GM23338 (cell line): ENCODE measurements around the gene MCU. TPM values are rescaled to one million over a fixed set of nuclear protein-coding genes. Genes with fewer than 3 reads are reported as not detected.

Experiments used
- ATAC-seq: fragments of 200-7000 bp; cut with Tn5 transposase; 3 replicates; pipeline ENCODE4 v1.9.1; 2020
- DNase-seq: peaks from one replicate; pipeline ENCODE4 v3.0.0-alpha.2; 2015; ENCODE audit warnings: low spot score
- H2AFZ ChIP-seq: fragments of 200-600 bp; sonication (generic); 2 replicates; pipeline ENCODE4 v1.8.0; 2016; ENCODE audit warnings: antibody characterized with exemption, mild to moderate bottlenecking, moderate library complexity
- H3F3A ChIP-seq: fragments of 200-600 bp; sonication (generic); replicated peaks from 2 replicates; pipeline ENCODE4 v1.8.0; 2017; ENCODE audit warnings: antibody characterized with exemption, mixed run types, low read depth
- H3K27ac ChIP-seq: fragments of 200-600 bp; sonication (generic); 2 replicates; pipeline ENCODE4 v1.6.1; 2016; ENCODE audit warnings: low read depth
- H3K27me3 ChIP-seq: fragments of 200-600 bp; sonication (generic); 2 replicates; pipeline ENCODE4 v1.8.0; 2016; ENCODE audit warnings: mild to moderate bottlenecking, mixed run types, moderate library complexity; ENCODE audit not compliant: insufficient read depth
- H3K36me3 ChIP-seq: fragments of 200-600 bp; sonication (generic); 2 replicates; pipeline ENCODE4 v1.8.0; 2016; ENCODE audit warnings: mild to moderate bottlenecking; ENCODE audit not compliant: insufficient read depth
- H3K4me1 ChIP-seq: fragments of 200-600 bp; sonication (generic); 2 replicates; pipeline ENCODE4 v1.8.0; 2016; ENCODE audit warnings: mild to moderate bottlenecking, moderate library complexity; ENCODE audit not compliant: insufficient read depth
- H3K4me2 ChIP-seq: fragments of 200-600 bp; sonication (generic); 2 replicates; pipeline ENCODE4 v1.7.1; 2017; ENCODE audit warnings: mixed run types
- H3K4me3 ChIP-seq: fragments of 200-600 bp; sonication (generic); 2 replicates; pipeline ENCODE4 v1.6.1; 2016; ENCODE audit warnings: mixed run types
- H3K79me2 ChIP-seq: fragments of 200-600 bp; sonication (generic); replicated peaks from 2 replicates; pipeline ENCODE4 v1.8.0; 2017; ENCODE audit warnings: mild to moderate bottlenecking; ENCODE audit not compliant: insufficient read depth
- H3K9me2 ChIP-seq: fragments of 200-600 bp; sonication (generic); 2 replicates; pipeline ENCODE4 v1.8.0; 2017; ENCODE audit not compliant: insufficient read depth
- H4K20me1 ChIP-seq: fragments of 200-600 bp; sonication (generic); replicated peaks from 2 replicates; pipeline ENCODE4 v1.8.0; 2017; ENCODE audit warnings: mild to moderate bottlenecking; ENCODE audit not compliant: insufficient read depth
- H3K27ac Mint-ChIP-seq: 2 replicates; pipeline ENCODE4 v1.8.0; 2020; ENCODE audit warnings: inconsistent platforms, mild to moderate bottlenecking, moderate library complexity, mixed read lengths
- H3K27me3 Mint-ChIP-seq: 3 replicates; pipeline ENCODE4 v1.8.0; 2022; ENCODE audit warnings: low read depth, mild to moderate bottlenecking, moderate library complexity, mixed read lengths, inconsistent platforms; ENCODE audit not compliant: insufficient read depth, poor library complexity
- H3K36me3 Mint-ChIP-seq: 3 replicates; pipeline ENCODE4 v1.8.0; 2021; ENCODE audit warnings: low read depth, mild to moderate bottlenecking, inconsistent platforms, moderate library complexity, mixed read lengths
- H3K4me1 Mint-ChIP-seq: 3 replicates; pipeline ENCODE4 v1.8.0; 2020; ENCODE audit warnings: mild to moderate bottlenecking, inconsistent platforms, mixed read lengths
- H3K4me3 Mint-ChIP-seq: 3 replicates; pipeline ENCODE4 v1.8.0; 2021; ENCODE audit warnings: moderate library complexity, mild to moderate bottlenecking, inconsistent platforms, mixed read lengths
- H3K9me3 Mint-ChIP-seq: 3 replicates; pipeline ENCODE4 v1.8.0; 2020; ENCODE audit warnings: moderate library complexity, mild to moderate bottlenecking, inconsistent platforms, mixed read lengths
- CREB1 ChIP-seq: fragments of 250-450 bp; sonication (Bioruptor Pico); IDR thresholded peaks from 2 replicates; pipeline ENCODE4 v1.5.0; 2020; ENCODE audit warnings: low read depth, mild to moderate bottlenecking, moderate library complexity
- EZH2 ChIP-seq: fragments of 200-600 bp; sonication (generic); IDR thresholded peaks from one replicate; pipeline ENCODE4 v1.8.0; 2017; ENCODE audit warnings: antibody characterized with exemption, mild to moderate bottlenecking, low read depth; ENCODE audit not compliant: unreplicated experiment
- EZH2phosphoT487 ChIP-seq: fragments of 200-600 bp; sonication (generic); IDR thresholded peaks from one replicate; pipeline ENCODE4 v1.8.1; 2018; ENCODE audit warnings: antibody characterized with exemption; ENCODE audit not compliant: unreplicated experiment
- JUNB ChIP-seq: IDR thresholded peaks from one replicate; pipeline ENCODE4 v1.6.1; 2016; ENCODE audit warnings: antibody characterized with exemption; ENCODE audit not compliant: unreplicated experiment
- NANOG ChIP-seq: IDR thresholded peaks from 2 replicates; pipeline ENCODE4 v1.6.1; 2016; ENCODE audit warnings: antibody characterized with exemption, borderline replicate concordance
- POLR2AphosphoS5 ChIP-seq: IDR thresholded peaks from 2 replicates; pipeline ENCODE4 v1.6.1; 2016; ENCODE audit warnings: antibody characterized with exemption, low read depth
- STAT1 ChIP-seq: IDR thresholded peaks from one replicate; pipeline ENCODE4 v1.6.1; 2016; ENCODE audit warnings: antibody characterized with exemption; ENCODE audit not compliant: unreplicated experiment
- ZNF114 ChIP-seq: fragments of 250-450 bp; sonication (Bioruptor Pico); IDR thresholded peaks from 2 replicates; pipeline ENCODE4 v1.5.0; 2020; ENCODE audit warnings: mild to moderate bottlenecking, moderate library complexity
- ZNF331 ChIP-seq: fragments of 250-450 bp; sonication (Bioruptor Pico); IDR thresholded peaks from 2 replicates; pipeline ENCODE4 v1.5.0; 2020; ENCODE audit warnings: low read depth, mild to moderate bottlenecking, moderate library complexity
- polyA plus RNA-seq: library from polyadenylated mRNA; unstranded; fragments of >200 nt; fragmentation: Nextera tagmentation; extraction: Ambion mirVana; gene quantifications from 2 replicates; pipeline ENCODE4 v1.2.1, GENCODE V29; 2016
- total RNA-seq: library from RNA; depleted of rRNA; stranded (reverse); fragments of >200 nt; shearing (Covaris generic); gene quantifications from 2 replicates; pipeline ENCODE4 v1.2.3, GENCODE V29; 2014
- TF ChIP-seq, protein P1 (sequence below): IDR thresholded peaks from one replicate; pipeline ENCODE4 v1.6.1; 2018; ENCODE audit warnings: antibody characterized with exemption; ENCODE audit not compliant: unreplicated experiment
- TF ChIP-seq, protein P2 (sequence below), 2 experiments: fragments of 200-600 bp in 1 of 2; sonication (generic) in 1 of 2; conservative IDR thresholded peaks; 2 replicates each; pipeline versions ENCODE4 v1.5.1 to v1.6.1; 2016 to 2017; ENCODE audit warnings: antibody characterized with exemption in 2 of 2, low read depth in 2 of 2, mild to moderate bottlenecking in 2 of 2, moderate library complexity in 1 of 2
- TF ChIP-seq, protein P3 (sequence below): IDR thresholded peaks from 2 replicates; pipeline ENCODE4 v1.6.1; 2016; ENCODE audit warnings: antibody characterized with exemption
- TF ChIP-seq, protein P4 (sequence below): fragments of 250-450 bp; sonication (Bioruptor Pico); IDR thresholded peaks from 2 replicates; pipeline ENCODE4 v1.5.0; 2020; ENCODE audit warnings: mild to moderate bottlenecking, moderate library complexity

Gene MCU
- total and polyA plus RNA-seq, 2 experiments from 2014 or later, result 41.8 to 68.2 TPM

DNA sequence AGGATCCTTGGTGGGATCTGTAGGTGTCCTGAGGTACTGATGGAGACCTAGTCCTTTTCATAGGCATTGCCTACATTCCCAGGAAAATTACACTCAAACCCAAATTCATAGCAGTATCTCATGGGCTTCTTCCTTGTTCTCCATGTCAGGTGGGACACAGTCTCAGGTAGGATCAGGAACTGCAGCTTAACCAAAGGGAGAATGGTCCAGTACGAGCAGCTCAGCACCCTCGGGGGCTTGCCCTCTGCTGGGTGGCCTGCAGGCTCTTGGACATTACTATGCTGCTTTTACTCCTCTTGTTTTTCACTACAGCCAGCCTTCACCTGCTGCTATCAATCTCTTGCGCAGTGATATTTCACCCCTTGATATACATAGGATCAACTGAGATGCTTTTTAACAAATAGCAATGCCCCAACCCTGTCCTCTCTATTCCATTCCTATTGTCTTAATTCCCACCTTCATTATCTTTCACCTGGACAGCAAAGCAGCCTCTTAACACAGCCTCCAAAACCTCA is 234.1 kb downstream of the MCU start:
- Histone ChIP-seq H4K20me1 (no peaks in the 10 kb centered on the region), H3K27me3 (no peaks in the 10 kb centered on the region), H3K4me1 (no peaks in the 10 kb centered on the region), H3K9me2 (no peaks in the 10 kb centered on the region), H3F3A (no peaks in the 10 kb centered on the region), H2AFZ (no peak overlapping the region), H3K36me3 (no peaks in the 10 kb centered on the region), H3K79me2 (no peaks in the 10 kb centered on the region), H3K27ac (no peak overlapping the region), H3K4me2 (no peak overlapping the region), H3K4me3 (no peak overlapping the region)
- TF ChIP-seq, protein P1, sequence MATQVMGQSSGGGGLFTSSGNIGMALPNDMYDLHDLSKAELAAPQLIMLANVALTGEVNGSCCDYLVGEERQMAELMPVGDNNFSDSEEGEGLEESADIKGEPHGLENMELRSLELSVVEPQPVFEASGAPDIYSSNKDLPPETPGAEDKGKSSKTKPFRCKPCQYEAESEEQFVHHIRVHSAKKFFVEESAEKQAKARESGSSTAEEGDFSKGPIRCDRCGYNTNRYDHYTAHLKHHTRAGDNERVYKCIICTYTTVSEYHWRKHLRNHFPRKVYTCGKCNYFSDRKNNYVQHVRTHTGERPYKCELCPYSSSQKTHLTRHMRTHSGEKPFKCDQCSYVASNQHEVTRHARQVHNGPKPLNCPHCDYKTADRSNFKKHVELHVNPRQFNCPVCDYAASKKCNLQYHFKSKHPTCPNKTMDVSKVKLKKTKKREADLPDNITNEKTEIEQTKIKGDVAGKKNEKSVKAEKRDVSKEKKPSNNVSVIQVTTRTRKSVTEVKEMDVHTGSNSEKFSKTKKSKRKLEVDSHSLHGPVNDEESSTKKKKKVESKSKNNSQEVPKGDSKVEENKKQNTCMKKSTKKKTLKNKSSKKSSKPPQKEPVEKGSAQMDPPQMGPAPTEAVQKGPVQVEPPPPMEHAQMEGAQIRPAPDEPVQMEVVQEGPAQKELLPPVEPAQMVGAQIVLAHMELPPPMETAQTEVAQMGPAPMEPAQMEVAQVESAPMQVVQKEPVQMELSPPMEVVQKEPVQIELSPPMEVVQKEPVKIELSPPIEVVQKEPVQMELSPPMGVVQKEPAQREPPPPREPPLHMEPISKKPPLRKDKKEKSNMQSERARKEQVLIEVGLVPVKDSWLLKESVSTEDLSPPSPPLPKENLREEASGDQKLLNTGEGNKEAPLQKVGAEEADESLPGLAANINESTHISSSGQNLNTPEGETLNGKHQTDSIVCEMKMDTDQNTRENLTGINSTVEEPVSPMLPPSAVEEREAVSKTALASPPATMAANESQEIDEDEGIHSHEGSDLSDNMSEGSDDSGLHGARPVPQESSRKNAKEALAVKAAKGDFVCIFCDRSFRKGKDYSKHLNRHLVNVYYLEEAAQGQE, result no peak
- TF ChIP-seq EZH2 (no peak), STAT1 (no peak), CREB1 (no peak), POLR2AphosphoS5 (no peak), NANOG (no peak), EZH2phosphoT487 (no peak), ZNF331 (CRISPR knock-in tag) (no peak), ZNF114 (CRISPR knock-in tag) (no peak), JUNB (no peak)
- TF ChIP-seq, protein P2, sequence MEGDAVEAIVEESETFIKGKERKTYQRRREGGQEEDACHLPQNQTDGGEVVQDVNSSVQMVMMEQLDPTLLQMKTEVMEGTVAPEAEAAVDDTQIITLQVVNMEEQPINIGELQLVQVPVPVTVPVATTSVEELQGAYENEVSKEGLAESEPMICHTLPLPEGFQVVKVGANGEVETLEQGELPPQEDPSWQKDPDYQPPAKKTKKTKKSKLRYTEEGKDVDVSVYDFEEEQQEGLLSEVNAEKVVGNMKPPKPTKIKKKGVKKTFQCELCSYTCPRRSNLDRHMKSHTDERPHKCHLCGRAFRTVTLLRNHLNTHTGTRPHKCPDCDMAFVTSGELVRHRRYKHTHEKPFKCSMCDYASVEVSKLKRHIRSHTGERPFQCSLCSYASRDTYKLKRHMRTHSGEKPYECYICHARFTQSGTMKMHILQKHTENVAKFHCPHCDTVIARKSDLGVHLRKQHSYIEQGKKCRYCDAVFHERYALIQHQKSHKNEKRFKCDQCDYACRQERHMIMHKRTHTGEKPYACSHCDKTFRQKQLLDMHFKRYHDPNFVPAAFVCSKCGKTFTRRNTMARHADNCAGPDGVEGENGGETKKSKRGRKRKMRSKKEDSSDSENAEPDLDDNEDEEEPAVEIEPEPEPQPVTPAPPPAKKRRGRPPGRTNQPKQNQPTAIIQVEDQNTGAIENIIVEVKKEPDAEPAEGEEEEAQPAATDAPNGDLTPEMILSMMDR (conservative IDR thresholded peaks at IDR 0.05; ENCODE audit: low read depth in 2 of 2), result no peak
- TF ChIP-seq, protein P3, sequence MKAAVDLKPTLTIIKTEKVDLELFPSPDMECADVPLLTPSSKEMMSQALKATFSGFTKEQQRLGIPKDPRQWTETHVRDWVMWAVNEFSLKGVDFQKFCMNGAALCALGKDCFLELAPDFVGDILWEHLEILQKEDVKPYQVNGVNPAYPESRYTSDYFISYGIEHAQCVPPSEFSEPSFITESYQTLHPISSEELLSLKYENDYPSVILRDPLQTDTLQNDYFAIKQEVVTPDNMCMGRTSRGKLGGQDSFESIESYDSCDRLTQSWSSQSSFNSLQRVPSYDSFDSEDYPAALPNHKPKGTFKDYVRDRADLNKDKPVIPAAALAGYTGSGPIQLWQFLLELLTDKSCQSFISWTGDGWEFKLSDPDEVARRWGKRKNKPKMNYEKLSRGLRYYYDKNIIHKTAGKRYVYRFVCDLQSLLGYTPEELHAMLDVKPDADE, result no peak
- TF ChIP-seq, protein P4, sequence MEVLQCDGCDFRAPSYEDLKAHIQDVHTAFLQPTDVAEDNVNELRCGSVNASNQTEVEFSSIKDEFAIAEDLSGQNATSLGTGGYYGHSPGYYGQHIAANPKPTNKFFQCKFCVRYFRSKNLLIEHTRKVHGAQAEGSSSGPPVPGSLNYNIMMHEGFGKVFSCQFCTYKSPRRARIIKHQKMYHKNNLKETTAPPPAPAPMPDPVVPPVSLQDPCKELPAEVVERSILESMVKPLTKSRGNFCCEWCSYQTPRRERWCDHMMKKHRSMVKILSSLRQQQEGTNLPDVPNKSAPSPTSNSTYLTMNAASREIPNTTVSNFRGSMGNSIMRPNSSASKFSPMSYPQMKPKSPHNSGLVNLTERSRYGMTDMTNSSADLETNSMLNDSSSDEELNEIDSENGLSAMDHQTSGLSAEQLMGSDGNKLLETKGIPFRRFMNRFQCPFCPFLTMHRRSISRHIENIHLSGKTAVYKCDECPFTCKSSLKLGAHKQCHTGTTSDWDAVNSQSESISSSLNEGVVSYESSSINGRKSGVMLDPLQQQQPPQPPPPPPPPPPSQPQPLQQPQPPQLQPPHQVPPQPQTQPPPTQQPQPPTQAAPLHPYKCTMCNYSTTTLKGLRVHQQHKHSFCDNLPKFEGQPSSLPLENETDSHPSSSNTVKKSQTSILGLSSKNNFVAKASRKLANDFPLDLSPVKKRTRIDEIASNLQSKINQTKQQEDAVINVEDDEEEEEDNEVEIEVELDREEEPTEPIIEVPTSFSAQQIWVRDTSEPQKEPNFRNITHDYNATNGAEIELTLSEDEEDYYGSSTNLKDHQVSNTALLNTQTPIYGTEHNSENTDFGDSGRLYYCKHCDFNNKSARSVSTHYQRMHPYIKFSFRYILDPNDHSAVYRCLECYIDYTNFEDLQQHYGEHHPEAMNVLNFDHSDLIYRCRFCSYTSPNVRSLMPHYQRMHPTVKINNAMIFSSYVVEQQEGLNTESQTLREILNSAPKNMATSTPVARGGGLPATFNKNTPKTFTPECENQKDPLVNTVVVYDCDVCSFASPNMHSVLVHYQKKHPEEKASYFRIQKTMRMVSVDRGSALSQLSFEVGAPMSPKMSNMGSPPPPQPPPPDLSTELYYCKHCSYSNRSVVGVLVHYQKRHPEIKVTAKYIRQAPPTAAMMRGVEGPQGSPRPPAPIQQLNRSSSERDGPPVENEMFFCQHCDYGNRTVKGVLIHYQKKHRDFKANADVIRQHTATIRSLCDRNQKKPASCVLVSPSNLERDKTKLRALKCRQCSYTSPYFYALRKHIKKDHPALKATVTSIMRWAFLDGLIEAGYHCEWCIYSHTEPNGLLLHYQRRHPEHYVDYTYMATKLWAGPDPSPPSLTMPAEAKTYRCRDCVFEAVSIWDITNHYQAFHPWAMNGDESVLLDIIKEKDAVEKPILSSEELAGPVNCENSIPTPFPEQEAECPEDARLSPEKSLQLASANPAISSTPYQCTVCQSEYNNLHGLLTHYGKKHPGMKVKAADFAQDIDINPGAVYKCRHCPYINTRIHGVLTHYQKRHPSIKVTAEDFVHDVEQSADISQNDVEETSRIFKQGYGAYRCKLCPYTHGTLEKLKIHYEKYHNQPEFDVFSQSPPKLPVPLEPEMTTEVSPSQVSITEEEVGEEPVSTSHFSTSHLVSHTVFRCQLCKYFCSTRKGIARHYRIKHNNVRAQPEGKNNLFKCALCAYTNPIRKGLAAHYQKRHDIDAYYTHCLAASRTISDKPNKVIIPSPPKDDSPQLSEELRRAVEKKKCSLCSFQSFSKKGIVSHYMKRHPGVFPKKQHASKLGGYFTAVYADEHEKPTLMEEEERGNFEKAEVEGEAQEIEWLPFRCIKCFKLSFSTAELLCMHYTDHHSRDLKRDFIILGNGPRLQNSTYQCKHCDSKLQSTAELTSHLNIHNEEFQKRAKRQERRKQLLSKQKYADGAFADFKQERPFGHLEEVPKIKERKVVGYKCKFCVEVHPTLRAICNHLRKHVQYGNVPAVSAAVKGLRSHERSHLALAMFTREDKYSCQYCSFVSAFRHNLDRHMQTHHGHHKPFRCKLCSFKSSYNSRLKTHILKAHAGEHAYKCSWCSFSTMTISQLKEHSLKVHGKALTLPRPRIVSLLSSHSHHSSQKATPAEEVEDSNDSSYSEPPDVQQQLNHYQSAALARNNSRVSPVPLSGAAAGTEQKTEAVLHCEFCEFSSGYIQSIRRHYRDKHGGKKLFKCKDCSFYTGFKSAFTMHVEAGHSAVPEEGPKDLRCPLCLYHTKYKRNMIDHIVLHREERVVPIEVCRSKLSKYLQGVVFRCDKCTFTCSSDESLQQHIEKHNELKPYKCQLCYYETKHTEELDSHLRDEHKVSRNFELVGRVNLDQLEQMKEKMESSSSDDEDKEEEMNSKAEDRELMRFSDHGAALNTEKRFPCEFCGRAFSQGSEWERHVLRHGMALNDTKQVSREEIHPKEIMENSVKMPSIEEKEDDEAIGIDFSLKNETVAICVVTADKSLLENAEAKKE (CRISPR knock-in tag), result no peak
- H3K27me3 Mint-ChIP-seq, result no peaks in the 10 kb centered on the region
- H3K27ac Mint-ChIP-seq, result no peak overlapping the region
- H3K4me3 Mint-ChIP-seq, result no peak overlapping the region
- DNase-seq (no peak), ATAC-seq (no peak)
- H3K4me1 Mint-ChIP-seq, result no peaks in the 10 kb centered on the region
- peaks cover 3% of the 10 kb centered on the region; the same call in 1 of the 3 replicates for H3K9me3 Mint-ChIP-seq
- H3K36me3 Mint-ChIP-seq, result no peaks in the 10 kb centered on the region
